Adrenal gland (tissue), 5 donors: ENCODE measurements around the gene FBLN1.

Experiments
- CTCF ChIP-seq, 6 experiments: fragments of 450-650 bp in 4 of 6; fragments of 200-600 bp in 2 of 6; sonication (generic) in 1 of 6; IDR thresholded peaks; 1 replicate in 5 of 6; 2 replicates in 1 of 6; pipeline versions ENCODE4 v1.5.1 to v1.8.0; 2016 to 2021; ENCODE audit warnings: antibody characterized with exemption in 6 of 6, mild to moderate bottlenecking in 2 of 6, moderate library complexity in 1 of 6
- POLR2A ChIP-seq, 2 donors: fragments of 450-650 bp; IDR thresholded peaks; one replicate each; pipeline ENCODE4 v1.6.1; 2017; ENCODE audit warnings: antibody characterized with exemption in 2 of 2, mild to moderate bottlenecking in 2 of 2, moderate library complexity in 1 of 2
- donor health status: DM: no; HTN: no; CAD: no.

- TF ChIP-seq CTCF (IDR thresholded peaks at IDR 0.05) = peak in 1 of 6 experiments; percentile 1
- no peak for TF ChIP-seq POLR2A (IDR thresholded peaks at IDR 0.05)
Observed at GRCh38 chr22:45638834-45639746, 136.4 kb downstream of the FBLN1 start.
